SU-DHL-6 (cell line): ENCODE measurements around the gene DIP2C.

Experiments
- H2AFZ ChIP-seq: fragments of 200-600 bp; sonication (generic); 2 replicates; pipeline ENCODE4 v1.6.1; 2014; ENCODE audit warnings: low read depth, mild to moderate bottlenecking, moderate library complexity, mixed read lengths, antibody characterized with exemption, low read length; ENCODE audit not compliant: severe bottlenecking
- H3F3A ChIP-seq: fragments of 200-600 bp; shearing (Covaris generic); 2 replicates; pipeline ENCODE4 v1.6.0; 2016; ENCODE audit warnings: antibody characterized with exemption, mild to moderate bottlenecking; ENCODE audit not compliant: insufficient read depth
- H3K27ac ChIP-seq: fragments of 200-600 bp; sonication (generic); 2 replicates; pipeline ENCODE4 v1.5.1; 2016; ENCODE audit warnings: low read depth, mild to moderate bottlenecking, low read length, moderate library complexity, mixed read lengths
- H3K27me3 ChIP-seq: fragments of 200-600 bp; sonication (generic), shearing (Covaris generic); 2 replicates; pipeline ENCODE4 v1.6.0; 2014; ENCODE audit warnings: mild to moderate bottlenecking, low read length
- H3K36me3 ChIP-seq: fragments of 200-600 bp; sonication (generic); 2 replicates; pipeline ENCODE4 v1.6.1; 2014; ENCODE audit warnings: mild to moderate bottlenecking, low read length, mixed read lengths
- H3K4me2 ChIP-seq: fragments of 300-600, 200-600 bp; shearing (Covaris generic), sonication (generic); 2 replicates; pipeline ENCODE4 v1.6.0; 2014; ENCODE audit warnings: low read length, low read depth, mild to moderate bottlenecking; ENCODE audit not compliant: poor library complexity, severe bottlenecking
- H3K4me3 ChIP-seq: fragments of 200-600 bp; sonication (generic); 2 replicates; pipeline ENCODE4 v1.5.1; 2014; ENCODE audit warnings: antibody characterized with exemption, low read length, mild to moderate bottlenecking, mixed read lengths; ENCODE audit not compliant: insufficient read depth, poor library complexity, severe bottlenecking
- H3K79me2 ChIP-seq: fragments of 200-600 bp; sonication (generic); 2 replicates; pipeline ENCODE4 v1.6.1; 2014; ENCODE audit warnings: mild to moderate bottlenecking, low read length, moderate library complexity; ENCODE audit not compliant: insufficient read depth
- H3K9ac ChIP-seq: fragments of 200-600 bp; sonication (generic); 2 replicates; pipeline ENCODE4 v1.7.0; 2014; ENCODE audit warnings: mild to moderate bottlenecking, low read length
- H3K9me2 ChIP-seq: fragments of 200-600 bp; sonication (generic); replicated peaks from 2 replicates; pipeline ENCODE4 v1.6.1; 2014; ENCODE audit warnings: low read length; ENCODE audit not compliant: insufficient read depth
- H3K9me3 ChIP-seq: fragments of 200-600 bp; sonication (generic); 2 replicates; pipeline ENCODE4 v1.6.1; 2014; ENCODE audit warnings: low read length, mixed read lengths; ENCODE audit not compliant: insufficient read depth
- H4K20me1 ChIP-seq: fragments of 200-600 bp; sonication (generic); 2 replicates; pipeline ENCODE4 v1.6.1; 2014; ENCODE audit warnings: low read depth, mild to moderate bottlenecking, antibody characterized with exemption, low read length, moderate library complexity, mixed read lengths
- EZH2phosphoT487 ChIP-seq: fragments of 200-600 bp; sonication (generic), shearing (Covaris generic); conservative IDR thresholded peaks from 2 replicates; pipeline ENCODE4 v1.6.1; 2018; ENCODE audit warnings: mild to moderate bottlenecking, antibody characterized with exemption, low read length, moderate library complexity, mixed read lengths
- TF ChIP-seq, protein P1 (sequence below): fragments of 200-600 bp; sonication (generic); IDR thresholded peaks from one replicate; pipeline ENCODE4 v1.5.1; 2017; ENCODE audit warnings: antibody characterized with exemption, mild to moderate bottlenecking, low read length, moderate library complexity; ENCODE audit not compliant: insufficient read depth, poor library complexity, severe bottlenecking

The DIP2C gene

GRCh38 chr10:682931-683447, 6.5 kb downstream of the DIP2C start:
- no peaks in the 10 kb centered on the region for H3K36me3 ChIP-seq
- no peak overlapping the region for H3K4me2 ChIP-seq
- no peak overlapping the region for H3K9ac ChIP-seq
- no peaks in the 10 kb centered on the region for H3K79me2 ChIP-seq
- H4K20me1 ChIP-seq: no peaks in the 10 kb centered on the region
- H3F3A ChIP-seq: no peaks in the 10 kb centered on the region
- no peaks in the 10 kb centered on the region for H3K9me2 ChIP-seq
- no peaks in the 10 kb centered on the region for H3K9me3 ChIP-seq
- H3K27me3 ChIP-seq: no peaks in the 10 kb centered on the region
- no peak overlapping the region for H2AFZ ChIP-seq
- no peak overlapping the region for H3K27ac ChIP-seq
- no peak overlapping the region for H3K4me3 ChIP-seq
- TF ChIP-seq, protein P1, sequence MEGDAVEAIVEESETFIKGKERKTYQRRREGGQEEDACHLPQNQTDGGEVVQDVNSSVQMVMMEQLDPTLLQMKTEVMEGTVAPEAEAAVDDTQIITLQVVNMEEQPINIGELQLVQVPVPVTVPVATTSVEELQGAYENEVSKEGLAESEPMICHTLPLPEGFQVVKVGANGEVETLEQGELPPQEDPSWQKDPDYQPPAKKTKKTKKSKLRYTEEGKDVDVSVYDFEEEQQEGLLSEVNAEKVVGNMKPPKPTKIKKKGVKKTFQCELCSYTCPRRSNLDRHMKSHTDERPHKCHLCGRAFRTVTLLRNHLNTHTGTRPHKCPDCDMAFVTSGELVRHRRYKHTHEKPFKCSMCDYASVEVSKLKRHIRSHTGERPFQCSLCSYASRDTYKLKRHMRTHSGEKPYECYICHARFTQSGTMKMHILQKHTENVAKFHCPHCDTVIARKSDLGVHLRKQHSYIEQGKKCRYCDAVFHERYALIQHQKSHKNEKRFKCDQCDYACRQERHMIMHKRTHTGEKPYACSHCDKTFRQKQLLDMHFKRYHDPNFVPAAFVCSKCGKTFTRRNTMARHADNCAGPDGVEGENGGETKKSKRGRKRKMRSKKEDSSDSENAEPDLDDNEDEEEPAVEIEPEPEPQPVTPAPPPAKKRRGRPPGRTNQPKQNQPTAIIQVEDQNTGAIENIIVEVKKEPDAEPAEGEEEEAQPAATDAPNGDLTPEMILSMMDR: no peak
- no peak for TF ChIP-seq EZH2phosphoT487

- Histone ChIP-seq H3K27ac (no peak overlapping the region), H3K4me3 (no peak overlapping the region), H3K27me3 (no peaks in the 10 kb centered on the region), H3K4me2 (no peak overlapping the region), H3K36me3 (no peaks in the 10 kb centered on the region), H3K9me2 (no peaks in the 10 kb centered on the region), H3F3A (no peaks in the 10 kb centered on the region), H4K20me1 (no peaks in the 10 kb centered on the region), H2AFZ (no peak overlapping the region), H3K9ac (no peak overlapping the region), H3K9me3 (no peaks in the 10 kb centered on the region), H3K79me2 (no peaks in the 10 kb centered on the region)
- TF ChIP-seq, protein P1: no peak
- no peak for TF ChIP-seq EZH2phosphoT487
Measured at GRCh38 chr10:681670-682318, 7.7 kb downstream of the DIP2C start.

DNA sequence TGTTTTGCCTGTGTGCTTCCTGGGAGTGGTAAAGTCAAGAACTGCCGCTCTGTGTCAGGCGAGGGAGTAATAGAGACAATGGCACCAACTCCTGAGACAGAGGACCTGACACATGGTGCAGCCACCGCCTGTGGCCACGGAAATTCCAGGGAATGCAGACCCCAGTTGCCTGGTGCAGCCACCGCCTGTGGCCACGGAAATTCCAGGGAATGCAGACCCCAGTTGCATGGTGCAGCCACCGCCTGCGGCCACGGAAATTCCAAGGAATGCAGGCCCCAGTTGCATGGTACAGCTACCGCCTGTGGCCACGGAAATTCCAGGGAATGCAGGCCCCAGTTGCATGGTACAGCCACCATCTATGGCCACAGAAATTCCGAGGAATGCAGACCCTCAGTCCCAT, 8.7 kb downstream of the DIP2C start:
- no peak overlapping the region for H3K4me2 ChIP-seq

More for the DNA sequence above, 8.7 kb downstream of the DIP2C start:
- H3K27ac ChIP-seq: no peak overlapping the region
- H3K9me3 ChIP-seq: no peaks in the 10 kb centered on the region
- no peaks in the 10 kb centered on the region for H4K20me1 ChIP-seq
- H3K4me3 ChIP-seq: no peak overlapping the region
- H3F3A ChIP-seq: no peaks in the 10 kb centered on the region
- no peaks in the 10 kb centered on the region for H3K27me3 ChIP-seq
- H2AFZ ChIP-seq: no peak overlapping the region
- no peak overlapping the region for H3K9ac ChIP-seq
- TF ChIP-seq, protein P1: no peak
- no peak for TF ChIP-seq EZH2phosphoT487
- H3K9me2 ChIP-seq: no peaks in the 10 kb centered on the region
- H3K79me2 ChIP-seq: no peaks in the 10 kb centered on the region
- H3K36me3 ChIP-seq: no peaks in the 10 kb centered on the region
